AG09309 (cell line): ENCODE results near the gene SUN1.

Experiments
- DNase-seq: peaks from one replicate; pipeline ENCODE4 v3.0.0-alpha.2; 2010; ENCODE audit warnings: low read depth
- H3K4me3 ChIP-seq: 2 replicates; pipeline ENCODE4 v1.5.1; 2011; ENCODE audit warnings: mild to moderate bottlenecking, low read depth, low read length, moderate library complexity; ENCODE audit not compliant: control insufficient read depth
- CTCF ChIP-seq: IDR thresholded peaks from 2 replicates; pipeline ENCODE4 v1.5.1; 2011; ENCODE audit warnings: mild to moderate bottlenecking, low read depth, low read length, inconsistent platforms; ENCODE audit not compliant: insufficient read depth, control insufficient read depth; ENCODE audit errors: missing control alignments

The SUN1 gene

GRCh38 chr7:863106-863505, 30.8 kb downstream of the SUN1 start:
- TF ChIP-seq CTCF, result no peak
- DNase-seq, result no peak
- no peak overlapping the region for H3K4me3 ChIP-seq

DNA sequence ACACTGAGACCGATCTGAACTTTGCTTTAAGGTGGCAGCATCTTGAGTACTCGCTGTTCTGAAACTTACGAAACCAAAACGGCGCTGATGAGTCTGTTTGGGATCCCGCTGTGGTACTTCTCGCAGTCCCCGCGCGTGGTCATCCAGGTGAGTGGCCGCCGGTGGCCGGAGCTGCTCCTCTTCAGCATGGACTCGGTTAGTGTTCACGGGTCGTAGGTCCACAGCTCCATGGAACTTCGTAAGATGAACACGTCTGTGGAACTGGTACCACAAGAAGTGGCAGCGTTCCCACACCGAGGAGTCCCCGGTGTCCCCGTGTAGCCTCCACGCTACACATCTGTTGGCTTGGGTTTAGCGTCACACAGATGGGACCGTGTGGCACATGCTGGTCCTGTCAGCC, 33.6 kb downstream of the SUN1 start:
- H3K4me3 ChIP-seq, result no peak overlapping the region
- no peak for TF ChIP-seq CTCF
- no peak for DNase-seq

DNA sequence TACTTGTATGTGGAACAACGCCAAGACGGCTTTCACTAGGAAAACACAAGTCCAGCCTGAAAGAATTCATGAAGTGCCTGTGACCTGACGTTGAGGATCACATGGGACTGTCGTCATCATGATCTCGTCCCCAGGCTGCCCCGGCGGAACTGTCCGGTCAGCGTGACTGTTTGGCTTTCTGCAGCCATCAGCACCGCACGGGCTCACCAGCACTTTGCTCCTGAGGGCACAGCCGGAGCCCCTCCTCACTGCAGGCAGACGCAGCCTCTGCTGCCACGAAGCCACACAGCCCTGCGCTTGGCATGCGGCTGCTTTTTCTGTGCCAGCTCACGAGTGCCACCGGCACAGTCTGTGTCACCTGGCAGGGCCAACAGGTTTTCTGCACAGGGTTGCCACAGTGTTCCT, 34.7 kb downstream of the SUN1 start:
- H3K4me3 ChIP-seq, result no peak overlapping the region
- no peak for TF ChIP-seq CTCF
- DNase-seq, result no peak

- no peak for DNase-seq
- no peak for TF ChIP-seq CTCF
- no peak overlapping the region for H3K4me3 ChIP-seq
These were observed 35.3 kb downstream of the SUN1 start for GRCh38 chr7:867406-868188.

GRCh38 chr7:868189-868486, 35.9 kb downstream of the SUN1 start:
- TF ChIP-seq CTCF, result no peak
- no peak overlapping the region for H3K4me3 ChIP-seq
- DNase-seq, result no peak

DNA sequence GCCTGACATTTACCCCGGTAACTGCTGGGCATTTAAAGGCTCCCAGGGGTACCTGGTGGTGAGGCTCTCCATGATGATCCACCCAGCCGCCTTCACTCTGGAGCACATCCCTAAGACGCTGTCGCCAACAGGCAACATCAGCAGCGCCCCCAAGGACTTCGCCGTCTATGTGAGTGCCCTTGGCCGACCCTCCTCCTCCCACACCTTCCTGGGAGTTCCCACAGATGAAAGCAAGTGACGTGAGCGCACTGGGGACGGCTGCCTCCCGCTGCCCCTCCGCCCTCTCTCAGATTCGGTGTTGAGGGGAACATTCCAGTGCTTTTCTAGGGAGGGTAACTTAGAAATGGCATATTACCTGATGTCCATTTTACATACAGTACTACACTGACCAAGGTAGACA, 37.1 kb downstream of the SUN1 start:
- no peak for DNase-seq
- TF ChIP-seq CTCF, result no peak
- H3K4me3 ChIP-seq, result no peak overlapping the region
